Measurements from ENCODE around the gene STK32C. TPM values are rescaled to one million over a fixed set of nuclear protein-coding genes. Genes with fewer than 3 reads are reported as not detected.

The STK32C gene
- total and polyA plus RNA-seq, 7 donors = 4.3 to 12.8 (median 8.4) TPM

DNA sequence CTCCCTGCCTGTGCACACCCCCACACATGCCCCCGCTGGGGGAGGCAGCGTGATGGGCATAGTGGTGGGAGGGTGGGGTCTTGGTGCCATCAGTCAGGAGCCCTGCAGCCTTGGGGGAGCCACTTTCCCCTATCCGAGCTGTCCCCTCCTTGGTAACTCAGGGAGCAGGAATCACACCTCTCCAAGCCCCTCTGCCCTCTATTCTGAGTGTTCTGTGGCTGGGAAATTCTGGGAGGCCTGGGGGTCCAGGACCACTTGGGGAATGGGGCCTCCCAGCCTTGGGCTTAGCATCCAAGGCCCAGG, 109.7 kb downstream of the STK32C start:
- H3K27me3 ChIP-seq = no peaks in the 10 kb centered on the region

DNA sequence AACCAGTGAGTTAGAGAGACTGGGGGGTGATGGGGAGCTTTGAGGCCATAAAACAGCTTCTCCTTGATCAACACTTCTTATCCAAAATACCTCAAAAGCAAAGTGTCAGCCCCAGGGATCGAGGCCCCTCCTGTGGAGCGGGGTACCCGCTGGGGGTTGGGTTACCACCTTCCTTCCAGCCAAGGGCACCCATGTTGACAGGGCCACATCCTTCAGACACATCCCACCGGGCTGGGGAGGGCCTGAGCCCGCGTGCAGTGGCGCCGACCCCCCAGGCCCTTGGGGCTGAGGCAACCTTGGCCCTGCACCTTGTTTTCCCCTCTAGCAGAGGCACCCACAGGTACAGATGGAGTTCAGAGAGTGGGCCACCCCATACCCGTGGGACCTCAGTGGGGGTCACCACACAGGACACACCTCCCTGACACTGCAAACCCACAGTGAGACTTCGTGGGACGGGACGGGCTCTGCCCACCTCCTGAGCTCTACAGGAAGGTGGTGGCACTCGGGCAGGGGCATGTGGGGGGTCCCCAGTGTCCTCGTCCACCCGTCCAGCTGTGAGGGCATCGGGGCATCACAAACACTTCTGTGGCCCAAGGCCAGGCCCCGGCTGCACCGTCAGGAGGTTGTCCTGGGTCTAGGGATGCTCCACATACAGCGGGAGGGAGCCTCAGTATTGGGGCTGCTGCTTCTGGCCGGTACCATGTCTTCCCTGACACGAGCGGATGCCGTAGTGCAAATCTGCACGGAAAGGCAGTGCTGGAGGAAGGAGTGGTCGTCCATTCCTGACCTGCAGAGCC, 110.3 kb downstream of the STK32C start:
- DNase-seq = no peak
- H3K9me3 ChIP-seq = no peaks in the 10 kb centered on the region
- no peak overlapping the region for H3K4me3 ChIP-seq
- no peaks in the 10 kb centered on the region for H3K4me1 ChIP-seq
- no peaks in the 10 kb centered on the region for H3K36me3 ChIP-seq
- intact Hi-C loops (cut with DNase I) = no loop called here
- H3K27me3 ChIP-seq = no peaks in the 10 kb centered on the region
- TF ChIP-seq POLR2AphosphoS5 (IDR thresholded peaks at IDR 0.05) = no peak
- TF ChIP-seq EP300 (IDR thresholded peaks at IDR 0.05) = no peak
- no peak for TF ChIP-seq POLR2A (IDR thresholded peaks at IDR 0.05)
- no peak for TF ChIP-seq CTCF (IDR thresholded peaks at IDR 0.05)
- 77 to 82% methylated on average over 25 of the region's 25 CpGs for WGBS, 2 donors
- no peak overlapping the region for H3K27ac ChIP-seq

More for the DNA sequence above, 109.7 kb downstream of the STK32C start:
- no peak for TF ChIP-seq POLR2A (IDR thresholded peaks at IDR 0.05)
- no peak for TF ChIP-seq CTCF (IDR thresholded peaks at IDR 0.05)
- no peak for TF ChIP-seq POLR2AphosphoS5 (IDR thresholded peaks at IDR 0.05)
- TF ChIP-seq EP300 (IDR thresholded peaks at IDR 0.05) = no peak
- H3K9me3 ChIP-seq = no peaks in the 10 kb centered on the region
- 67 to 80% methylated on average over 3 of the region's 3 CpGs for WGBS, 2 donors
- no peak overlapping the region for H3K4me3 ChIP-seq
- H3K36me3 ChIP-seq = no peaks in the 10 kb centered on the region
- H3K27ac ChIP-seq = no peak overlapping the region
- intact Hi-C loops (cut with DNase I) = no loop called here
- no peaks in the 10 kb centered on the region for H3K4me1 ChIP-seq
- no peak for DNase-seq

- Histone ChIP-seq H3K27me3 (no peaks in the 10 kb centered on the region), H3K36me3 (no peaks in the 10 kb centered on the region), H3K4me1 (no peaks in the 10 kb centered on the region), H3K4me3 (no peak overlapping the region), H3K27ac (no peak overlapping the region), H3K9me3 (no peaks in the 10 kb centered on the region)
- intact Hi-C loops (cut with DNase I) = no loop called here
- no peak for DNase-seq
- TF ChIP-seq POLR2A (IDR thresholded peaks at IDR 0.05) (no peak), POLR2AphosphoS5 (IDR thresholded peaks at IDR 0.05) (no peak), CTCF (IDR thresholded peaks at IDR 0.05) (no peak), EP300 (IDR thresholded peaks at IDR 0.05) (no peak)
- WGBS, 2 donors = 81 to 87% methylated on average over 30 of the region's 30 CpGs
Observed at GRCh38 chr10:132196178-132197113, 111.3 kb downstream of the STK32C start.

DNA sequence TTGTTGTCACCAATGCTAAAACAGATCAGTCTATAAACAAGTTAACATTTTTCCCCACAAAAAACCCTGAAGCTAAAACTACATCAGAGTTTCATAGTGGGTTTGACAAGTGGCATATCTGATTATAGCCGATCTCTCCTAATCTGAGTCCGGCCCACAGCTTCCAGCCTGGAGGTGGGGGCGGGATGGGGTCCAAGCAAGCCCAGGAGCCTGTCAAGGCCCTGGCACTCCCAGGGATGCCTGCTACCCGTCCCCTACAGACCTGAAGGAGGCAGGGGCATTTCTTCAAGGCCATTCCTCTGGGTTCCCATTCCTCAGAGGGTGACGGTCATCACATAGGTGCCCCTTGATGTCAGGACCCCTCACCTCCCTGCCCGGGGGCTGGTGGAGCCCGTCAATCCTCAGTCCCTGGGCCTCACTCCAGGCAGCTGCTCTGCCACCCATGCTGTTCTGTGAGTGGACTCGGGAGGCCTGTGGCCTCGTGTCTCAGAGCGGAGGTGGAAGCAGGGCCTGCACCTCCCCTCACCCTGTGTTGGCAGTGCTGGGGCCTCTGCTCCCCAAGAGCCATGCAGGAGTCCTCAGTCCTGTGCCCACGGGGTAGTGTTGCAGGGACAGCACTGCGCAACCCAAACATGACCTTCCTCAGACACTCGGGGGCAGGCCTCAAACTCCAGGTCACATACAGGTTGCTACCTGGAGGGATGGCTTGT, 112.2 kb downstream of the STK32C start:
- intact Hi-C loops (cut with DNase I) = no loop called here
- H3K36me3 ChIP-seq = no peaks in the 10 kb centered on the region
- DNase-seq = no peak
- no peaks in the 10 kb centered on the region for H3K9me3 ChIP-seq
- 82 to 88% methylated on average over 13 of the region's 13 CpGs for WGBS, 2 donors
- no peak overlapping the region for H3K27ac ChIP-seq
- H3K27me3 ChIP-seq = no peaks in the 10 kb centered on the region
- H3K4me1 ChIP-seq = no peaks in the 10 kb centered on the region
- TF ChIP-seq EP300 (IDR thresholded peaks at IDR 0.05) = no peak
- no peak for TF ChIP-seq POLR2AphosphoS5 (IDR thresholded peaks at IDR 0.05)
- TF ChIP-seq CTCF (IDR thresholded peaks at IDR 0.05) = no peak
- no peak for TF ChIP-seq POLR2A (IDR thresholded peaks at IDR 0.05)
- H3K4me3 ChIP-seq = no peak overlapping the region
